B cell (primary cell): Measurements from ENCODE around the gene SLC9A7. TPM values are rescaled to one million over a fixed set of nuclear protein-coding genes. Genes with fewer than 3 reads are reported as not detected.
A peak's percentile ranks its signal among the peaks of the same experiment; 100 is the strongest.

ENCODE experiments used
- ATAC-seq: fragments of 200-7000 bp; cut with Tn5 transposase; one replicate; pipeline ENCODE4 v1.10.0; 2021; ENCODE audit warnings: low read depth, mild to moderate bottlenecking, moderate number of reproducible peaks, moderate library complexity
- CTCF ChIA-PET: fragments of 350-600 bp; sonication (Branson Sonifier 250); formaldehyde crosslinking; loops from one replicate; lab custom pipeline; 2021; ENCODE audit warnings: antibody characterized with exemption, inconsistent platforms; lab: Charles Lee
- POLR2A ChIA-PET: fragments of 350-600 bp; sonication (Branson Sonifier 250); formaldehyde crosslinking; loops from one replicate; lab custom pipeline; 2021; ENCODE audit warnings: antibody characterized with exemption; lab: Charles Lee
- DNase-seq: peaks from one replicate; pipeline ENCODE4 v3.0.0; 2013
- H2AFZ ChIP-seq: 2 replicates; pipeline ENCODE4 v1.6.1; 2012; ENCODE audit warnings: mild to moderate bottlenecking, low read depth, low read length; ENCODE audit not compliant: insufficient read depth, poor library complexity, severe bottlenecking
- H3K27ac ChIP-seq, 2 donors: 1 replicate in 1 of 2; 2 replicates in 1 of 2; pipeline ENCODE4 v1.5.1; 2012 to 2013; ENCODE audit warnings: low read length in 2 of 2, mild to moderate bottlenecking in 2 of 2, moderate library complexity in 1 of 2
- H3K27me3 ChIP-seq, 4 experiments: fragments of 200-600 bp in 1 of 4; sonication (generic) in 1 of 4; replicated peaks in 1 of 4; 1 replicate in 2 of 4; 2 replicates in 2 of 4; pipeline versions ENCODE4 v1.6.1 to v1.7.0; 2013 to 2016; ENCODE audit warnings: low read length in 3 of 4, mild to moderate bottlenecking in 2 of 4, mixed read lengths in 1 of 4, moderate library complexity in 1 of 4; ENCODE audit not compliant: insufficient read depth in 4 of 4, control insufficient read depth in 3 of 4; ENCODE audit errors: control extremely low read depth in 1 of 4
- H3K36me3 ChIP-seq, 2 experiments: replicated peaks in 1 of 2; 1 replicate in 1 of 2; 2 replicates in 1 of 2; pipeline versions ENCODE4 v1.6.1 to v1.7.1; 2013; ENCODE audit warnings: low read length in 1 of 2; ENCODE audit not compliant: insufficient read depth in 2 of 2, control insufficient read depth in 1 of 2; ENCODE audit errors: control extremely low read depth in 1 of 2, extremely low read depth in 1 of 2
- H3K4me1 ChIP-seq, 2 donors: fragments of 200-600 bp in 1 of 2; sonication (generic) in 1 of 2; 1 replicate in 1 of 2; 2 replicates in 1 of 2; pipeline versions ENCODE4 v1.5.1 to v1.6.1; 2013 to 2017; ENCODE audit warnings: low read length in 2 of 2; ENCODE audit not compliant: control insufficient read depth in 2 of 2, insufficient read depth in 2 of 2
- H3K4me2 ChIP-seq: replicated peaks from 2 replicates; pipeline ENCODE3; 2012; ENCODE audit warnings: mild to moderate bottlenecking, low read depth, low read length; ENCODE audit not compliant: poor library complexity, severe bottlenecking
- H3K4me3 ChIP-seq, 5 experiments: fragments of 200-600 bp in 1 of 5; sonication (generic) in 1 of 5; 1 replicate in 3 of 5; 2 replicates in 2 of 5; pipeline versions ENCODE4 v1.5.1 to v1.7.0; 2011 to 2016; ENCODE audit warnings: low read length in 4 of 5, mild to moderate bottlenecking in 4 of 5, low read depth in 2 of 5, control low read depth in 1 of 5, moderate library complexity in 1 of 5; ENCODE audit not compliant: insufficient read depth in 1 of 5; ENCODE audit errors: control extremely low read depth in 1 of 5, extremely low read depth in 1 of 5
- H3K79me2 ChIP-seq: fragments of 200-600 bp; sonication (generic); one replicate; pipeline ENCODE4 v1.6.0; 2016; ENCODE audit warnings: low read length; ENCODE audit not compliant: control insufficient read depth, insufficient read depth
- H3K9ac ChIP-seq: fragments of 200-600 bp; sonication (generic); 2 replicates; pipeline ENCODE4 v1.6.1; 2017; ENCODE audit warnings: mild to moderate bottlenecking, low read length, moderate library complexity
- H3K9me3 ChIP-seq, 3 donors: one replicate each; pipeline versions ENCODE4 v1.6.1 to v1.7.1; 2013; ENCODE audit warnings: low read length in 2 of 3; ENCODE audit not compliant: control insufficient read depth in 2 of 3, insufficient read depth in 1 of 3; ENCODE audit errors: control extremely low read depth in 1 of 3
- H4K20me1 ChIP-seq: 2 replicates; pipeline ENCODE4 v1.6.0; 2012; ENCODE audit warnings: mild to moderate bottlenecking, low read length; ENCODE audit not compliant: insufficient read depth, control insufficient read depth, poor library complexity, severe bottlenecking
- H3K27ac Mint-ChIP-seq: one replicate; pipeline ENCODE4 v1.8.0; 2021; ENCODE audit warnings: mixed read lengths
- H3K27me3 Mint-ChIP-seq: one replicate; pipeline ENCODE4 v1.8.0; 2021; ENCODE audit warnings: mixed read lengths
- H3K4me1 Mint-ChIP-seq: one replicate; pipeline ENCODE4 v1.8.0; 2021; ENCODE audit warnings: mixed read lengths
- H3K4me3 Mint-ChIP-seq: one replicate; pipeline ENCODE4 v1.8.0; 2021; ENCODE audit warnings: mixed read lengths
- H3K9me3 Mint-ChIP-seq: one replicate; pipeline ENCODE4 v1.8.0; 2022; ENCODE audit warnings: mixed read lengths; ENCODE audit not compliant: insufficient read depth
- CTCF ChIP-seq: fragments of 200-600 bp; IDR thresholded peaks from one replicate; pipeline ENCODE4 v1.8.0; 2022; ENCODE audit warnings: antibody characterized with exemption, mild to moderate bottlenecking
- EZH2 ChIP-seq: IDR thresholded peaks from 2 replicates; pipeline ENCODE4 v1.6.1; 2012; ENCODE audit warnings: borderline replicate concordance, low read depth, mild to moderate bottlenecking, moderate library complexity, low read length; ENCODE audit not compliant: insufficient read depth, poor library complexity, severe bottlenecking
- WGBS: methylation state at CpG from one replicate; pipeline ENCODE4 v1.1.5; 2013; ENCODE audit warnings: missing lambda C conversion rate; ENCODE audit not compliant: insufficient coverage; 5-methylcytosine and 5-hydroxymethylcytosine counted together
- intact Hi-C: fragments of 100-400 bp; cut with micrococcal nuclease; formaldehyde crosslinking; loops from one replicate; pipeline ENCODE4 v1.10.0; 2022
- polyA plus RNA-seq: library from polyadenylated mRNA; depleted of rRNA; stranded (reverse); fragments of >200 nt; gene quantifications from 2 replicates; pipeline ENCODE4 v1.2.3, GENCODE V29; 2012
- total RNA-seq, 2 donors: library from RNA; stranded (reverse); fragments of 120-200 nt in 1 of 2; gene quantifications; 1 replicate in 1 of 2; 2 replicates in 1 of 2; pipeline versions ENCODE4 v1.2.3 to v1.2.4, GENCODE V29; 2013 to 2022

Gene SLC9A7
- total and polyA plus RNA-seq, 2 donors (not counting 1 experiment from before 2014, with no cell fraction given), result 24.9 to 53.2 TPM

GRCh38 chrX:46735622-46736021 is 23.3 kb downstream of the SLC9A7 start:
- WGBS, result no CpG with 5 or more reads among the region's 2 CpGs
- H3K27me3 ChIP-seq, result no peaks in the 10 kb centered on the region
- intact Hi-C loops, result no loop called here
- H4K20me1 ChIP-seq, result peaks cover 10% of the 10 kb centered on the region
- Mint-ChIP-seq H3K9me3 (peaks cover 6% of the 10 kb centered on the region), H3K27me3 (no peaks in the 10 kb centered on the region), H3K27ac (no peak overlapping the region), H3K4me3 (no peak overlapping the region), H3K4me1 (peaks cover 36% of the 10 kb centered on the region)
- no peak overlapping the region for H3K9ac ChIP-seq
- DNase-seq (no peak), ATAC-seq (no peak)
- peaks cover 0 to 7% of the 10 kb centered on the region in 2 donors for H3K4me1 ChIP-seq
- peaks cover 0 to 12% (median 5%) of the 10 kb centered on the region in 3 donors for H3K9me3 ChIP-seq
- POLR2A ChIA-PET, result no interaction called here
- H3K79me2 ChIP-seq, result peaks cover 88% of the 10 kb centered on the region
- peaks cover 0 to 6% of the 10 kb centered on the region in 2 experiments for H3K36me3 ChIP-seq
- H2AFZ ChIP-seq, result no peak overlapping the region
- TF ChIP-seq EZH2, result no peak
- no peak for TF ChIP-seq CTCF
- CTCF ChIA-PET, result no interaction called here
- no peak overlapping the region for H3K27ac ChIP-seq
- no peak overlapping the region for H3K4me3 ChIP-seq
- H3K4me2 ChIP-seq, result no peak overlapping the region

DNA sequence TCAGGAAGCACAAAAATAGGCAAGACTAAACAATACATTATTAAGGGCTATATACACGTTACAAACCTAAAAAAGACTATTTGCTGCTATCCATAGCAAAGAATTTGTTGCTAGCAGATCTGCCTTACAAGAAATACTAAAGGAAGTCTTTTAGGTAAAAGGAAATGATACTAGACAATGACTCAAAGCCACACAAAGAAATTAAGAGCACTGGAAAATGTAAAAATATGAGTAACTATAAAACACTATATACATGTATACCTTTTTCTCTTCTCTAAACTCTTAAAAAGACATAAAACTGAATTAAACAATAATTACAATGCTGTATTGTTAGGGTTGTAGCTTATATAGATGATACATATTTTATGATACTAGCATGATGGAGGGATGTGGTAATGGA is 25.7 kb downstream of the SLC9A7 start:
- ATAC-seq, result no peak
- H3K27ac Mint-ChIP-seq, result no peak overlapping the region

More for the DNA sequence above, 25.7 kb downstream of the SLC9A7 start:
- H3K9me3 Mint-ChIP-seq, result peaks cover 6% of the 10 kb centered on the region
- no peak for DNase-seq
- TF ChIP-seq CTCF (no peak), EZH2 (no peak)
- ChIA-PET POLR2A (no interaction called here), CTCF (no interaction called here)
- no peak overlapping the region for H3K9ac ChIP-seq
- peaks cover 10% of the 10 kb centered on the region for H4K20me1 ChIP-seq
- H3K9me3 ChIP-seq, result peaks cover 0 to 10% (median 4%) of the 10 kb centered on the region in 3 donors
- H3K4me3 ChIP-seq, result no peak overlapping the region
- peak overlapping the region in 1 of 2 donors; percentile 46 for H3K27ac ChIP-seq
- peaks cover 0 to 7% of the 10 kb centered on the region in 2 donors for H3K4me1 ChIP-seq
- WGBS, result no CpG with 5 or more reads among the region's 1 CpG
- intact Hi-C loops, result no loop called here
- H3K4me2 ChIP-seq, result no peak overlapping the region
- H2AFZ ChIP-seq, result no peak overlapping the region
- no peaks in the 10 kb centered on the region for H3K27me3 Mint-ChIP-seq
- peaks cover 34% of the 10 kb centered on the region for H3K4me1 Mint-ChIP-seq
- no peaks in the 10 kb centered on the region for H3K27me3 ChIP-seq
- H3K79me2 ChIP-seq, result peaks cover 88% of the 10 kb centered on the region
- H3K36me3 ChIP-seq, result peaks cover 0 to 6% of the 10 kb centered on the region in 2 experiments
- H3K4me3 Mint-ChIP-seq, result no peak overlapping the region
